ENCODE measurements around the gene SLC10A3.

DNA sequence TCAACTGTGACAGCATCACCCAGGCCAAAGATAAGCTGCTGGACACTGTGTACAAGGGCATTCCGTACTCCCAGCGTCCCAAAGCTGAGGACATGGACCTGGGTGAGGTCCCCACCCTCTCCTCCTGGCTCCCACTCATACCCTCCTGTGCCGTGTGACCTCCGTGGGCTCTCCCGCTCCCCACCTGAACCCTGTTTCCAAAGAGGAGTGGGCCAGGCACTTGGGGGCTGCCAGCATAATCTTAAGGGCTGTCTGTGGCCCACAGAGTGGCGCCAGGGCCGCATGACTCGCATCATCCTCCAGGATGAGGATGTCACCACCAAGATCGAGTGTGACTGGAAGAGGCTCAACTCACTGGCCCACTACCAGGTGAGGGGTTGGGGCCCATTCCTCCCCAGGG, 21.3 kb downstream of the SLC10A3 start:
- no peak for TF ChIP-seq POLR2AphosphoS5 (IDR thresholded peaks at IDR 0.05; ENCODE audit: borderline replicate concordance, low read depth, low read length)
- no peak for TF ChIP-seq FOXP2 (optimal IDR thresholded peaks at IDR 0.05; ENCODE audit: control extremely low read depth, extremely low read length, insufficient read depth)

Measured in SK-N-MC (cell line).